Measurements from ENCODE around the gene GBP5. TPM values are rescaled to one million over a fixed set of nuclear protein-coding genes. Genes with fewer than 3 reads are reported as not detected.

Gene GBP5
- total and polyA plus RNA-seq, 2 of the 4 experiments (the other 2 are of a cell fraction) = not detected

DNA sequence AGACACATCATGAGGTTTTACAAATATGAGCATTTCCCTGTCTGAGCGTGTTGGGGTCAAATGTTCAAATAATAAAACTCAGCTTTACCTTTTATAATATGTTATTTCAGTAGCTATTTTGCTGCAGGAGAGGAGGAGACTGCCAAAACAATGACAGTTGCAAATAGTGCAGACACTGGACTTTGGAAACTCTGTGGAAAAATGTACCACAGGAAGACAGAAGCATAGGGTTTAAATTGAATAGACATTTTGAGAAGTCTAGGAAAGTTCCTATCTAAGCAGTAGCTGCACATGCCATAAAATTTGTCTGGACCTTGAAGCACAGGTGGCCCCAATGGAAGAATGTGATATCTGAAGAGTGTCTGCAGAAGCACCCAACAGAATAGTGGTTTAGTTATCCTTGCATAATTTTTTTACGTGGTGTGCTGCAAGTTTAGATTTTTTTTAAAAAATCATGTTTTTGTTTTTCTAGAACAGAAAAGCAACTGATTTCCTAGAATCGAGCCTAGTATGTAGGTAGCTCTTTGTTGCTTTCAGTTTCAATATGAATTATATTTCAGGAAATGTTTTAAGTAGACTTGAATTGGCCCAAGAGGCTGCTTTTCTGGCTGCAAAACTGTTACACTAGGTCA, 14.0 kb upstream of the GBP5 start:
- no peak overlapping the region for H3K4me3 ChIP-seq (ENCODE audit: insufficient read depth, low read depth, low read length)
- no peaks in the 10 kb centered on the region for H3K79me1 ChIP-seq (ENCODE audit: low read depth in 1 of 2, low read length in 2 of 2)
- H3K4me2 ChIP-seq (ENCODE audit: low read depth, low read length) = no peak overlapping the region
- no peak overlapping the region for H3K14ac ChIP-seq (replicated peaks; ENCODE audit: low read depth, low read length)
- no peaks in the 10 kb centered on the region for H3K9me1 ChIP-seq (ENCODE audit: insufficient read depth, low read length)
- H4K20me1 ChIP-seq (ENCODE audit: insufficient read depth, low read length) = no peaks in the 10 kb centered on the region
- H2BK5ac ChIP-seq (ENCODE audit: low read depth, low read length, poor library complexity, severe bottlenecking) = no peak overlapping the region
- in situ Hi-C loops (cut with MboI; ENCODE audit: low sequenced_read_pairs) = no loop called here
- H4K8ac ChIP-seq (ENCODE audit: low read depth in 2 of 2, low read length in 2 of 2) = no peak overlapping the region
- no peak for DNase-seq
- H3K4ac ChIP-seq (ENCODE audit: low read depth, low read length) = no peak overlapping the region
- no peaks in the 10 kb centered on the region for H3K4me1 ChIP-seq (ENCODE audit: control insufficient read depth, insufficient read depth, low read length)
- no peak for ATAC-seq (ENCODE audit: low read depth)
- H3K36me3 ChIP-seq (ENCODE audit: control insufficient read depth, insufficient read depth, low read length) = no peaks in the 10 kb centered on the region
- H2BK15ac ChIP-seq (ENCODE audit: low read depth, low read length) = no peak overlapping the region
- H2AK9ac ChIP-seq (replicated peaks; ENCODE audit: low read depth, low read length, poor library complexity) = no peak overlapping the region
- H2AFZ ChIP-seq (replicated peaks; ENCODE audit: low read length, poor library complexity) = no peak overlapping the region
- no peak overlapping the region for H4K91ac ChIP-seq (ENCODE audit: insufficient read depth, low read depth, low read length)
- H3K23ac ChIP-seq (ENCODE audit: low read depth, low read length) = no peak overlapping the region
- H3K9me3 ChIP-seq (ENCODE audit: control insufficient read depth, insufficient read depth, low read length) = no peaks in the 10 kb centered on the region
- H3K56ac ChIP-seq (ENCODE audit: extremely low read depth, insufficient read depth, low read length) = no peak overlapping the region
- ChIA-PET POLR2A (ENCODE audit: unreplicated experiment) (interaction anchor here (0.6 kb wide), 1 partner anchor 285 kb away, joined by 3 read pairs; no protein-coding TSS in a partner anchor), CTCF (interaction anchor here (0.6 kb wide), 1 partner anchor 145 kb away, joined by 4 read pairs; no protein-coding TSS in a partner anchor)
- H4K5ac ChIP-seq (ENCODE audit: low read depth, low read length) = no peak overlapping the region
- H2AK5ac ChIP-seq (ENCODE audit: low read depth, low read length) = no peak overlapping the region
- BruUV-seq (replicated peaks) = no TSS peak
- H2BK120ac ChIP-seq (ENCODE audit: low read depth, low read length) = no peak overlapping the region
- no peak overlapping the region for H3K9ac ChIP-seq (ENCODE audit: low read depth, low read length)
- TF ChIP-seq RFX5 (IDR thresholded peaks at IDR 0.05; ENCODE audit: low read depth, low read length) (no peak), RCOR1 (IDR thresholded peaks at IDR 0.05; ENCODE audit: insufficient replicate concordance, low read length) (no peak), MAFK (IDR thresholded peaks at IDR 0.05; ENCODE audit: low read depth, low read length) (no peak), CHD1 (IDR thresholded peaks at IDR 0.05; ENCODE audit: low read depth, low read length) (no peak), POLR2A (IDR thresholded peaks at IDR 0.05; ENCODE audit: low read depth, low read length) (no peak), BHLHE40 (IDR thresholded peaks at IDR 0.05; ENCODE audit: low read depth, low read length) (no peak), MAZ (IDR thresholded peaks at IDR 0.05; ENCODE audit: borderline replicate concordance, low read depth, low read length) (no peak), FOS (IDR thresholded peaks at IDR 0.05; ENCODE audit: low read depth, low read length) (no peak), SMC3 (IDR thresholded peaks at IDR 0.05; ENCODE audit: low read depth, low read length) (no peak)
- TF ChIP-seq, protein P1, sequence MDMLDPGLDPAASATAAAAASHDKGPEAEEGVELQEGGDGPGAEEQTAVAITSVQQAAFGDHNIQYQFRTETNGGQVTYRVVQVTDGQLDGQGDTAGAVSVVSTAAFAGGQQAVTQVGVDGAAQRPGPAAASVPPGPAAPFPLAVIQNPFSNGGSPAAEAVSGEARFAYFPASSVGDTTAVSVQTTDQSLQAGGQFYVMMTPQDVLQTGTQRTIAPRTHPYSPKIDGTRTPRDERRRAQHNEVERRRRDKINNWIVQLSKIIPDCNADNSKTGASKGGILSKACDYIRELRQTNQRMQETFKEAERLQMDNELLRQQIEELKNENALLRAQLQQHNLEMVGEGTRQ (IDR thresholded peaks at IDR 0.05; ENCODE audit: low read depth, low read length) = no peak
- TF ChIP-seq, protein P2, sequence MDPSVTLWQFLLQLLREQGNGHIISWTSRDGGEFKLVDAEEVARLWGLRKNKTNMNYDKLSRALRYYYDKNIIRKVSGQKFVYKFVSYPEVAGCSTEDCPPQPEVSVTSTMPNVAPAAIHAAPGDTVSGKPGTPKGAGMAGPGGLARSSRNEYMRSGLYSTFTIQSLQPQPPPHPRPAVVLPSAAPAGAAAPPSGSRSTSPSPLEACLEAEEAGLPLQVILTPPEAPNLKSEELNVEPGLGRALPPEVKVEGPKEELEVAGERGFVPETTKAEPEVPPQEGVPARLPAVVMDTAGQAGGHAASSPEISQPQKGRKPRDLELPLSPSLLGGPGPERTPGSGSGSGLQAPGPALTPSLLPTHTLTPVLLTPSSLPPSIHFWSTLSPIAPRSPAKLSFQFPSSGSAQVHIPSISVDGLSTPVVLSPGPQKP (IDR thresholded peaks at IDR 0.05; ENCODE audit: borderline replicate concordance, low read depth, low read length) = no peak
- no peaks in the 10 kb centered on the region for H3K27me3 ChIP-seq (ENCODE audit: control insufficient read depth, insufficient read depth, low read length)
- no peak overlapping the region for H3K18ac ChIP-seq (ENCODE audit: low read depth, low read length)
- WGBS, 2 experiments (ENCODE audit: extremely low coverage in 2 of 2, insufficient read length in 1 of 2) = no CpG with 5 or more reads among the region's 3 CpGs
- no peak overlapping the region for H2BK20ac ChIP-seq (ENCODE audit: low read depth, low read length)
- H3K27ac ChIP-seq (ENCODE audit: insufficient read depth, low read length) = no peak overlapping the region
- dilution Hi-C loops (cut with HindIII; ENCODE audit: low sequenced_read_pairs, unreplicated experiment) = no loop called here
- intact Hi-C loops (cut with micrococcal nuclease) = no loop called here

Measured in IMR-90 (cell line).